SK-N-SH treated with all-trans-retinoic acid at 6 μM for 48 hours (cell line): ENCODE measurements around the gene GRB14.
A peak's percentile ranks its signal among the peaks of the same experiment; 100 is the strongest.

ENCODE experiments used
- ATAC-seq: fragments of 200-7000 bp; cut with Tn5 transposase; 3 replicates; pipeline ENCODE4 v1.9.1; 2020; ENCODE audit warnings: mild to moderate bottlenecking, moderate library complexity
- ARNTL ChIP-seq: fragments of 450-650 bp; formaldehyde crosslinking; IDR thresholded peaks from 2 replicates; pipeline ENCODE4 v1.5.0; 2020; ENCODE audit warnings: low read depth, mild to moderate bottlenecking, moderate library complexity, borderline replicate concordance
- BACH2 ChIP-seq: fragments of 250-450 bp; sonication (Bioruptor Pico); IDR thresholded peaks from 2 replicates; pipeline ENCODE4 v1.9.0; 2021; ENCODE audit warnings: mild to moderate bottlenecking, borderline replicate concordance
- CSDC2 ChIP-seq: fragments of 250-450 bp; sonication (Bioruptor Pico); IDR thresholded peaks from 2 replicates; pipeline ENCODE4 v1.5.0; 2020; ENCODE audit warnings: mild to moderate bottlenecking, moderate library complexity
- ESRRG ChIP-seq: fragments of 250-450 bp; sonication (Bioruptor Pico); IDR thresholded peaks from 2 replicates; pipeline ENCODE4 v1.6.1; 2021; ENCODE audit warnings: mild to moderate bottlenecking
- GLIS3 ChIP-seq: fragments of 250-450 bp; sonication (Bioruptor Pico); IDR thresholded peaks from 2 replicates; pipeline ENCODE4 v1.5.0; 2020; ENCODE audit warnings: mild to moderate bottlenecking, moderate library complexity
- ISL1 ChIP-seq: fragments of 250-450 bp; sonication (Bioruptor Pico); IDR thresholded peaks from 2 replicates; pipeline ENCODE4 v2.1.2; 2022; ENCODE audit warnings: mild to moderate bottlenecking, moderate library complexity
- PPARA ChIP-seq: fragments of 250-450 bp; sonication (Bioruptor Pico); IDR thresholded peaks from 2 replicates; pipeline ENCODE4 v1.5.0; 2020; ENCODE audit warnings: mild to moderate bottlenecking, borderline replicate concordance
- RARB ChIP-seq: fragments of 250-450 bp; sonication (Bioruptor Pico); IDR thresholded peaks from 2 replicates; pipeline ENCODE4 v1.8.0; 2021; ENCODE audit warnings: mild to moderate bottlenecking, moderate library complexity
- SNAI2 ChIP-seq: fragments of 250-450 bp; sonication (Bioruptor Pico); IDR thresholded peaks from 2 replicates; pipeline ENCODE4 v1.5.0; 2020; ENCODE audit warnings: mild to moderate bottlenecking, moderate library complexity
- TCF4 ChIP-seq: fragments of 250-450 bp; sonication (Bioruptor Pico); IDR thresholded peaks from 2 replicates; pipeline ENCODE4 v1.8.0; 2021; ENCODE audit warnings: mild to moderate bottlenecking, moderate library complexity, borderline replicate concordance
- TOX ChIP-seq: fragments of 250-450 bp; sonication (Bioruptor Pico); IDR thresholded peaks from 2 replicates; pipeline ENCODE4 v1.8.0; 2021; ENCODE audit warnings: mild to moderate bottlenecking, moderate library complexity, borderline replicate concordance
- ZC3H10 ChIP-seq: fragments of 250-450 bp; sonication (Bioruptor Pico); IDR thresholded peaks from 2 replicates; pipeline ENCODE4 v1.5.1; 2021; ENCODE audit warnings: mild to moderate bottlenecking, moderate library complexity
- ZFP3 ChIP-seq: fragments of 250-450 bp; sonication (Bioruptor Pico); IDR thresholded peaks from 2 replicates; pipeline ENCODE4 v1.5.0; 2020; ENCODE audit warnings: mild to moderate bottlenecking, moderate library complexity
- ZFP30 ChIP-seq: fragments of 450-650 bp; formaldehyde crosslinking; IDR thresholded peaks from 2 replicates; pipeline ENCODE4 v1.5.0; 2022; ENCODE audit warnings: mild to moderate bottlenecking, moderate library complexity
- ZNF565 ChIP-seq: fragments of 450-650 bp; formaldehyde crosslinking; conservative IDR thresholded peaks from 2 replicates; pipeline ENCODE4 v1.5.0; 2020; ENCODE audit warnings: low read depth, mild to moderate bottlenecking, moderate library complexity
- ZNF70 ChIP-seq: fragments of 450-650 bp; formaldehyde crosslinking; IDR thresholded peaks from 2 replicates; pipeline ENCODE4 v1.5.0; 2020; ENCODE audit warnings: mild to moderate bottlenecking, moderate library complexity
- ZNF8 ChIP-seq: fragments of 450-650 bp; formaldehyde crosslinking; IDR thresholded peaks from 2 replicates; pipeline ENCODE4 v1.5.0; 2020; ENCODE audit warnings: mild to moderate bottlenecking, moderate library complexity
- TF ChIP-seq, protein P1 (sequence below): fragments of 250-450 bp; sonication (Bioruptor Pico); IDR thresholded peaks from 2 replicates; pipeline ENCODE4 v1.8.0; 2021; ENCODE audit warnings: low read depth, mild to moderate bottlenecking, moderate library complexity, borderline replicate concordance
- TF ChIP-seq, protein P2 (sequence below): fragments of 250-450 bp; sonication (Bioruptor Pico); IDR thresholded peaks from 2 replicates; pipeline ENCODE4 v1.5.0; 2020; ENCODE audit warnings: mild to moderate bottlenecking, moderate library complexity
- TF ChIP-seq, protein P3 (sequence below): fragments of 250-450 bp; sonication (Bioruptor Pico); IDR thresholded peaks from 2 replicates; pipeline ENCODE4 v1.5.1; 2021; ENCODE audit warnings: mild to moderate bottlenecking, moderate library complexity
- TF ChIP-seq, protein P4 (sequence below): fragments of 250-450 bp; sonication (Bioruptor Pico); IDR thresholded peaks from 2 replicates; pipeline ENCODE4 v1.5.1; 2020; ENCODE audit warnings: low read depth, mild to moderate bottlenecking, moderate library complexity

GRB14 gene

DNA sequence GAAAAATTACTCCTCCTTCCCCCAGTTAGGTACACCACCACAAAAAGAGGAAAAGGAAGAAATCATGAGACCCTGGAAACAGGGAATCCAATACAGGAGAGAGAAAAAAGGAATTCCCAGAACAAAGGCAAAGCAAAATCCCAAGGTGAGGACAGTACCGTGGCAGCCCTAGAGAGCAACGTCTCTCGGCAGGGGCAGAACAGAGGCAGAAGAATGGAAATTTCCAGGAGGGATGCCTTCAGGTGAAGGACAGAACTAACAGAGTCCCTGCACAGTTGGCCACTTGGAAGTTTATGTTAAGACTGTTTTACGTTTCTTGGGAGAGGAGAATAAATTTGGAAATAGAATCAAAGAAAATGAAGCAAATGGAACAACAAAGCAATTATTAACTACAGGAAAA lies 27.7 kb downstream of the GRB14 start:
- TF ChIP-seq ESRRG (CRISPR knock-in tag) (no peak), TCF4 (no peak), ARNTL (CRISPR knock-in tag) (no peak), PPARA (CRISPR knock-in tag) (no peak), SNAI2 (CRISPR knock-in tag) (no peak), BACH2 (no peak), ZNF565 (CRISPR knock-in tag) (no peak), ZNF8 (CRISPR knock-in tag) (no peak), ZFP3 (CRISPR knock-in tag) (no peak), ISL1 (CRISPR knock-in tag) (no peak), ZC3H10 (CRISPR knock-in tag) (no peak), ZFP30 (CRISPR knock-in tag) (no peak), RARB (CRISPR knock-in tag) (no peak), ZNF70 (CRISPR knock-in tag) (no peak), TOX (no peak), CSDC2 (CRISPR knock-in tag) (no peak)
- TF ChIP-seq, protein P1, sequence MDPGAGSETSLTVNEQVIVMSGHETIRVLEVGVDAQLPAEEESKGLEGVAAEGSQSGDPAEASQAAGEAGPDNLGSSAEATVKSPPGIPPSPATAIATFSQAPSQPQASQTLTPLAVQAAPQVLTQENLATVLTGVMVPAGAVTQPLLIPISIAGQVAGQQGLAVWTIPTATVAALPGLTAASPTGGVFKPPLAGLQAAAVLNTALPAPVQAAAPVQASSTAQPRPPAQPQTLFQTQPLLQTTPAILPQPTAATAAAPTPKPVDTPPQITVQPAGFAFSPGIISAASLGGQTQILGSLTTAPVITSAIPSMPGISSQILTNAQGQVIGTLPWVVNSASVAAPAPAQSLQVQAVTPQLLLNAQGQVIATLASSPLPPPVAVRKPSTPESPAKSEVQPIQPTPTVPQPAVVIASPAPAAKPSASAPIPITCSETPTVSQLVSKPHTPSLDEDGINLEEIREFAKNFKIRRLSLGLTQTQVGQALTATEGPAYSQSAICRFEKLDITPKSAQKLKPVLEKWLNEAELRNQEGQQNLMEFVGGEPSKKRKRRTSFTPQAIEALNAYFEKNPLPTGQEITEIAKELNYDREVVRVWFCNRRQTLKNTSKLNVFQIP (CRISPR knock-in tag): no peak
- TF ChIP-seq, protein P2, sequence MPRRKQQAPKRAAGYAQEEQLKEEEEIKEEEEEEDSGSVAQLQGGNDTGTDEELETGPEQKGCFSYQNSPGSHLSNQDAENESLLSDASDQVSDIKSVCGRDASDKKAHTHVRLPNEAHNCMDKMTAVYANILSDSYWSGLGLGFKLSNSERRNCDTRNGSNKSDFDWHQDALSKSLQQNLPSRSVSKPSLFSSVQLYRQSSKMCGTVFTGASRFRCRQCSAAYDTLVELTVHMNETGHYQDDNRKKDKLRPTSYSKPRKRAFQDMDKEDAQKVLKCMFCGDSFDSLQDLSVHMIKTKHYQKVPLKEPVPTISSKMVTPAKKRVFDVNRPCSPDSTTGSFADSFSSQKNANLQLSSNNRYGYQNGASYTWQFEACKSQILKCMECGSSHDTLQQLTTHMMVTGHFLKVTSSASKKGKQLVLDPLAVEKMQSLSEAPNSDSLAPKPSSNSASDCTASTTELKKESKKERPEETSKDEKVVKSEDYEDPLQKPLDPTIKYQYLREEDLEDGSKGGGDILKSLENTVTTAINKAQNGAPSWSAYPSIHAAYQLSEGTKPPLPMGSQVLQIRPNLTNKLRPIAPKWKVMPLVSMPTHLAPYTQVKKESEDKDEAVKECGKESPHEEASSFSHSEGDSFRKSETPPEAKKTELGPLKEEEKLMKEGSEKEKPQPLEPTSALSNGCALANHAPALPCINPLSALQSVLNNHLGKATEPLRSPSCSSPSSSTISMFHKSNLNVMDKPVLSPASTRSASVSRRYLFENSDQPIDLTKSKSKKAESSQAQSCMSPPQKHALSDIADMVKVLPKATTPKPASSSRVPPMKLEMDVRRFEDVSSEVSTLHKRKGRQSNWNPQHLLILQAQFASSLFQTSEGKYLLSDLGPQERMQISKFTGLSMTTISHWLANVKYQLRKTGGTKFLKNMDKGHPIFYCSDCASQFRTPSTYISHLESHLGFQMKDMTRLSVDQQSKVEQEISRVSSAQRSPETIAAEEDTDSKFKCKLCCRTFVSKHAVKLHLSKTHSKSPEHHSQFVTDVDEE (CRISPR knock-in tag): no peak
- TF ChIP-seq, protein P3, sequence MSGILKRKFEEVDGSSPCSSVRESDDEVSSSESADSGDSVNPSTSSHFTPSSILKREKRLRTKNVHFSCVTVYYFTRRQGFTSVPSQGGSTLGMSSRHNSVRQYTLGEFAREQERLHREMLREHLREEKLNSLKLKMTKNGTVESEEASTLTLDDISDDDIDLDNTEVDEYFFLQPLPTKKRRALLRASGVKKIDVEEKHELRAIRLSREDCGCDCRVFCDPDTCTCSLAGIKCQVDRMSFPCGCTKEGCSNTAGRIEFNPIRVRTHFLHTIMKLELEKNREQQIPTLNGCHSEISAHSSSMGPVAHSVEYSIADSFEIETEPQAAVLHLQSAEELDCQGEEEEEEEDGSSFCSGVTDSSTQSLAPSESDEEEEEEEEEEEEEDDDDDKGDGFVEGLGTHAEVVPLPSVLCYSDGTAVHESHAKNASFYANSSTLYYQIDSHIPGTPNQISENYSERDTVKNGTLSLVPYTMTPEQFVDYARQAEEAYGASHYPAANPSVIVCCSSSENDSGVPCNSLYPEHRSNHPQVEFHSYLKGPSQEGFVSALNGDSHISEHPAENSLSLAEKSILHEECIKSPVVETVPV: no peak
- TF ChIP-seq, protein P4, sequence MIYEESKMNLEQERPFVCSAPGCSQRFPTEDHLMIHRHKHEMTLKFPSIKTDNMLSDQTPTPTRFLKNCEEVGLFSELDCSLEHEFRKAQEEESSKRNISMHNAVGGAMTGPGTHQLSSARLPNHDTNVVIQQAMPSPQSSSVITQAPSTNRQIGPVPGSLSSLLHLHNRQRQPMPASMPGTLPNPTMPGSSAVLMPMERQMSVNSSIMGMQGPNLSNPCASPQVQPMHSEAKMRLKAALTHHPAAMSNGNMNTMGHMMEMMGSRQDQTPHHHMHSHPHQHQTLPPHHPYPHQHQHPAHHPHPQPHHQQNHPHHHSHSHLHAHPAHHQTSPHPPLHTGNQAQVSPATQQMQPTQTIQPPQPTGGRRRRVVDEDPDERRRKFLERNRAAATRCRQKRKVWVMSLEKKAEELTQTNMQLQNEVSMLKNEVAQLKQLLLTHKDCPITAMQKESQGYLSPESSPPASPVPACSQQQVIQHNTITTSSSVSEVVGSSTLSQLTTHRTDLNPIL (CRISPR knock-in tag): no peak
- TF ChIP-seq, all 23 proteins: peak for 0
- ATAC-seq: peak; percentile 58

DNA sequence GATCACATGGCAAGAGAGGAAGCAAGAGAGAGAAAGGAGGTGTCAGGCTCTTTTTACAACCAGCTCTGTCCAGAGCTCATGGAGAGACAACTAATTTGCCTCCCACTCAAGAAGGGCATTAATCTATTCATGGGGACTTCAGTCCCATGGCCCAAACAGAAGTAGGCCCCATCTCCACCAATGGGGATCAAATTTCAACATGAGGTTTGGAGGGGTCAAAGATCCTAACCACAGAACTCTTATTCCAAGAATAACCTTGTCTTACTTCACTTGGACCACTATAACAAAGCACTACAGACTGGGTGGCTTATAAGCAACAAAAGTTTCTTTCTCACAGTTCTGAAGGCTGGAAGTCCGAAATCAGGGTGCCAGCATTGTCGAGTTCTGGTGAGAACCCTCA lies 31.8 kb downstream of the GRB14 start:
- TF ChIP-seq PPARA (CRISPR knock-in tag) (no peak), ZNF565 (CRISPR knock-in tag) (no peak)
- TF ChIP-seq, protein P2 (CRISPR knock-in tag): no peak
- no peak for ATAC-seq

DNA sequence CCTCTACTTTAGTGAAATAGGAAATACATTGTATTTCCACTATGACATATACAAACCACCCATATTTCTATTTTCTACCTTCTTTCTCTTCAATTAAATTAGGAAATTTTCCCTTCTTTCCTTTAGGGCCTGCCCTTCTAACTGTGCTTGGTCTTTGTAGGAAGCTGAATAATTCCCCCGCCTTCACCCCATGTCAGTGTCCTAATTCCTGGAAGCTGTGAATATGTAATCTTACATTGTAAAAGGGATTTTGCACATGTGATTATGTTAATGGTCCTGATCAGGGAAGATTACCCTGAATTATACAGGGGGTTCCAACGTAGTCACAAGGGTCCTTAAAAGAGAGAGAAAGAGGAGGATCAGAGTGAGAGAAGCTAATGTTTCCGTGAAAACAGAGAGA lies 40.2 kb downstream of the GRB14 start:
- ATAC-seq: no peak
- TF ChIP-seq, protein P4 (CRISPR knock-in tag): no peak
- no peak for TF ChIP-seq RARB (CRISPR knock-in tag)
- no peak for TF ChIP-seq TOX
- no peak for TF ChIP-seq ZNF70 (CRISPR knock-in tag)
- TF ChIP-seq ZFP3 (CRISPR knock-in tag): no peak
- TF ChIP-seq ZNF565 (CRISPR knock-in tag): no peak
- no peak for TF ChIP-seq ARNTL (CRISPR knock-in tag)
- TF ChIP-seq, protein P1 (CRISPR knock-in tag): no peak
- no peak for TF ChIP-seq BACH2
- TF ChIP-seq, protein P3: no peak
- no peak for TF ChIP-seq TCF4
- TF ChIP-seq ISL1 (CRISPR knock-in tag): no peak
- TF ChIP-seq GLIS3 (CRISPR knock-in tag): no peak
- no peak for TF ChIP-seq CSDC2 (CRISPR knock-in tag)
